ENCODE measurements around the gene PEBP1.

PEBP1 gene

GRCh38 chr12:118101051-118101450 is 34.9 kb upstream of the PEBP1 start:
- Histone ChIP-seq H3K27me3 (no peaks in the 10 kb centered on the region), H3K36me3 (no peaks in the 10 kb centered on the region), H3K4me1 (peaks cover 0 to 10% (median 4%) of the 10 kb centered on the region in 4 donors), H3K27ac (no peak overlapping the region), H3K9me3 (no peaks in the 10 kb centered on the region), H3K4me3 (no peak overlapping the region)
- DNase-seq, result no peak
- intact Hi-C loops (cut with DNase I; ENCODE audit: low total_unique reads), result no loop called here
- no peak for TF ChIP-seq CTCF (IDR thresholded peaks at IDR 0.05)

DNA sequence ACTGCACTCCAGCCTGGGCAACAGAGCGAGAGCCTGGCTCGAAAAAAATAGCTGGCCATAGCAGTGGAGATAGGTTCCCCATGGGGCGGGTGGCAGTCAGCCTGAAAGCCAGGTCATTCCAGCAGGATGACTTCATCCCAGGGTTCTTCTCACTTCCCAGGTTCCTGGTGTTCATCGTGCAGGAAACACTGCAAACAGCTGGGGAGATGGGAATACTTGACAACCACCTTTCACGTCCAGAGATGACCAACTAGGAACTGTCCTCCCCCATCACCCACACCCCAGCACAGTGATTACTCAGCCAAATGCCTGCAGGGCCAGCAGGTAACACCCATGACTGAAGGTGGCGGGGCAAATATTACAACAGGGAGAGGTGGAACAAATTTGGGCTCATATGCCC is 33.9 kb upstream of the PEBP1 start:
- H3K27ac ChIP-seq, result no peak overlapping the region
- intact Hi-C loops (cut with DNase I; ENCODE audit: low total_unique reads), result no loop called here
- H3K27me3 ChIP-seq, result no peaks in the 10 kb centered on the region

DNA sequence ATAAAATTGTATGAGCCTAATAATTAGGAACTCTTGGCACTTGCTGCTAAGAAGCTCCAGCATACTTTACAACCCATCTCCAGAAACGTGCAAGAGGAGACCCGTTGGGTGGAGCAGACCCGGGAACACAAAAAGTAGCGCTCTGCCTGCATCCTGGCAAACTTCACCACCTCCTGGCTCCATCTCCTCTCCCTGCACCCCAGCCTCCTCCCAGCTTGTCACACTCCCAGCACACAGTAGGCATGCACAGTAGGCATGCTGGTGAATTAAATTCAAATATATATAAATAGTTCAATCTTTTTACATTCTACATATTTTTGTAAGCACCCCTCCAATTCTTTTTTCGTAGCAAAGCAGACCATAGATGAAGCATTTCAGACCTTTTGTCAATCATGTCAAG is 33.3 kb upstream of the PEBP1 start:
- Histone ChIP-seq H3K9me3 (no peaks in the 10 kb centered on the region), H3K4me3 (peak overlapping the region; percentile 68 to 85), H3K27ac (peak overlapping the region in 1 of 2 donors; percentile 80), H3K27me3 (no peaks in the 10 kb centered on the region), H3K4me1 (peaks cover 0 to 10% (median 4%) of the 10 kb centered on the region in 4 donors), H3K36me3 (no peaks in the 10 kb centered on the region)
- no peak for TF ChIP-seq CTCF (IDR thresholded peaks at IDR 0.05)
- DNase-seq, result no peak
- intact Hi-C loops (cut with DNase I; ENCODE audit: low total_unique reads), result no loop called here

More for the DNA sequence above, 33.9 kb upstream of the PEBP1 start:
- no peak for TF ChIP-seq CTCF (IDR thresholded peaks at IDR 0.05)
- H3K4me1 ChIP-seq, result peaks cover 0 to 10% (median 4%) of the 10 kb centered on the region in 4 donors
- DNase-seq, result no peak
- no peaks in the 10 kb centered on the region for H3K36me3 ChIP-seq
- no peak overlapping the region for H3K4me3 ChIP-seq
- no peaks in the 10 kb centered on the region for H3K9me3 ChIP-seq

- no peak for DNase-seq
- H3K27ac ChIP-seq, result peak overlapping the region; percentile 71 to 80
- no peak for TF ChIP-seq CTCF (IDR thresholded peaks at IDR 0.05)
Observed at GRCh38 chr12:118103201-118103600, 32.7 kb upstream of the PEBP1 start.

DNA sequence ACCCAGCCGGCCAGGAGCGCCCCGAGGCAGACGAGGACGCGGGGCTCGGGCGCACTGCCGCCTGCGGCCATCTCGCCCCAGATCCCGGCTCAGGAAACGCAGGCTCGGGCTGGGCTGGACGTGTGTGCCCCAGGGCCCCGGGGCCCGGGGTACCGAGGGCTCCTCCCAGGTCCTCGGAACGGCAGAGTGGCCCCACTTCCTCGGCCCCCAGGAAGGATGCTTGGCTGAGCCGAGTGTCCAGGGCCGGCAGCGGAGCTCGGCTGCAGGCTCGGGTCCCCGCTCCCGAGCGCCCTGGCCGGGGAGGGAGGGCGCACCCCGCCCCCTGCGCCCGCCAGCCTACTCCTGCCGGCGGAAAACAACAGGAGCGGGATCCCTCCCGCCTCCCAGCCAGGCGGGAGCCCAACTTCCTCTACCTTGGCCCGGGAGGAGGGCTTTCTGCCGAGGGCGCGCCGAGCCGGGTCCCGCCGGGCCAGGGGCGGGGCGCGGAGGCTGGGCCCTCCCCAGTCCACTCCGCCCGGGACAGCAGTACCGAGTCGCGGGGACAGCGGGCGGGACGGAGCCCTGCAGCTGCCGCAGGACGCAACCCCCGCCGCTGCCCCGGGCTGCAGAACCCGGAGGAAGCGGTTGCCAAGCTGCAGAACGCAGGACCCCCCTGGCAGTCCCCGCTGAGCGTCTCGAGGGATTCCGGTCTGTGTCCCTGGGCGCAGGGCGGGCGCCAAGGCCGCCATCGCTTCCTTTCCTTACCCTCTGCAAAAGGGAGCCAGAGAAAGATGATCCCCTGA is 32.1 kb upstream of the PEBP1 start, which contains the start of gene VSIG10:
Gene VSIG10, minus strand, starts transcription at position 411 of the 782 bp plus-strand sequence. Its CDS starts 340 bp downstream, at position 71.
- Histone ChIP-seq H3K36me3 (no peaks in the 10 kb centered on the region), H3K27ac (peak within 1 kb of the TSS; percentile 71 to 80), H3K27me3 (no peaks in the 10 kb centered on the region), H3K4me3 (peak within 1 kb of the TSS; percentile 68 to 85), H3K9me3 (no peaks in the 10 kb centered on the region), H3K4me1 (peaks cover 0 to 10% (median 4%) of the 10 kb centered on the region in 4 donors)
- intact Hi-C loops (cut with DNase I; ENCODE audit: low total_unique reads), result no loop called here
- peak; percentile 71 to 85 for DNase-seq
- no peak for TF ChIP-seq CTCF (IDR thresholded peaks at IDR 0.05)

More at GRCh38 chr12:118103201-118103600, 32.7 kb upstream of the PEBP1 start:
- Histone ChIP-seq H3K27me3 (no peaks in the 10 kb centered on the region), H3K36me3 (no peaks in the 10 kb centered on the region), H3K4me3 (peak overlapping the region; percentile 68 to 85), H3K4me1 (peaks cover 0 to 10% (median 4%) of the 10 kb centered on the region in 4 donors), H3K9me3 (no peaks in the 10 kb centered on the region)
- intact Hi-C loops (cut with DNase I; ENCODE audit: low total_unique reads), result no loop called here

All from tibial artery (tissue), 4 donors.